Measurements from ENCODE around the gene LYRM4. TPM values are rescaled to one million over a fixed set of nuclear protein-coding genes. Genes with fewer than 3 reads are reported as not detected.

LYRM4 gene
- total RNA-seq, 1 donor from 2014 or later, result 34.4 TPM

DNA sequence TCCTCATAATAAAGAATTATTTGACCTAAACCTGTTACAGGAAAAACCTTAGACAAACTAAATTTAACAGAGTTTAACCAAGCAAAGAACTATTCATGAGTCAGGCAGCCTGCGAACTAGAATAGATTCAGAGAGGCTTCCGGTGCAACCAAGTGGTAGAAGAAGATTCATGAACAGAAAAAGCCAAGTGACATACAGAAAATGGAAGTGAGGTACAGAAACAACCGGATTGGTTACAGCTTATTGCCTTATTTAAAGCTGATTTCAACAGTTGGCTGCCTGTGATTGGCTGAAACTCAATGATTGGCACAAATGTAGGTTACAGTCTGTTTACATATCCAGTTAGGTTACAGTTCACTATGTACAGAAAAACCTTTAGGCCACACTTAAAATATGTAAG lies 165.5 kb downstream of the LYRM4 start:
- no peaks in the 10 kb centered on the region for H3K4me1 Mint-ChIP-seq (ENCODE audit: low read depth)
- TF ChIP-seq, protein P1, sequence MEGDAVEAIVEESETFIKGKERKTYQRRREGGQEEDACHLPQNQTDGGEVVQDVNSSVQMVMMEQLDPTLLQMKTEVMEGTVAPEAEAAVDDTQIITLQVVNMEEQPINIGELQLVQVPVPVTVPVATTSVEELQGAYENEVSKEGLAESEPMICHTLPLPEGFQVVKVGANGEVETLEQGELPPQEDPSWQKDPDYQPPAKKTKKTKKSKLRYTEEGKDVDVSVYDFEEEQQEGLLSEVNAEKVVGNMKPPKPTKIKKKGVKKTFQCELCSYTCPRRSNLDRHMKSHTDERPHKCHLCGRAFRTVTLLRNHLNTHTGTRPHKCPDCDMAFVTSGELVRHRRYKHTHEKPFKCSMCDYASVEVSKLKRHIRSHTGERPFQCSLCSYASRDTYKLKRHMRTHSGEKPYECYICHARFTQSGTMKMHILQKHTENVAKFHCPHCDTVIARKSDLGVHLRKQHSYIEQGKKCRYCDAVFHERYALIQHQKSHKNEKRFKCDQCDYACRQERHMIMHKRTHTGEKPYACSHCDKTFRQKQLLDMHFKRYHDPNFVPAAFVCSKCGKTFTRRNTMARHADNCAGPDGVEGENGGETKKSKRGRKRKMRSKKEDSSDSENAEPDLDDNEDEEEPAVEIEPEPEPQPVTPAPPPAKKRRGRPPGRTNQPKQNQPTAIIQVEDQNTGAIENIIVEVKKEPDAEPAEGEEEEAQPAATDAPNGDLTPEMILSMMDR (IDR thresholded peaks at IDR 0.05; ENCODE audit: unreplicated experiment), result no peak

DNA sequence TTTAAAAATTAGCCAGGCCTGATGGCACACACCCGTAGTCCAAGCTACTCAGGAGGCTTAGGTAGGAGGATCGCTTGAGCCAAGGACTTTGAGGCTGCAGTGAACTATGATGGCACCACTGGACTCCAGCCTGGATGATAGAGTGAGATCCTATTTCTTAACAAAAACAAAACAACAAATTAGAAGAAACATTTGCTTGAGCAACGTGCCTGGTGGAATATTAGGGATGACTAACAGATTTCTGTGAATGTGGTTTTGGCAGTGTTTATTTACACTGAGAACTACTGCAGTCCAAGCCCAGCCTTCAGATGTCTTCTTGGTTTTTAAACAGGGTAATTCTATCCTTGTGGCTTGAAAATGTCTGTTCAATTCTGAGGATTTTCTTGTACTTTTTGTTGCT lies 166.4 kb downstream of the LYRM4 start:
- no peak for DNase-seq (ENCODE audit: low spot score, unreplicated experiment)
- Mint-ChIP-seq H3K4me3 (ENCODE audit: low read depth) (no peak overlapping the region), H3K36me3 (ENCODE audit: insufficient read depth) (no peaks in the 10 kb centered on the region), H3K27ac (no peak overlapping the region), H3K4me1 (ENCODE audit: low read depth) (no peaks in the 10 kb centered on the region), H3K9me3 (ENCODE audit: low read depth) (no peaks in the 10 kb centered on the region), H3K27me3 (peaks cover 32% of the 10 kb centered on the region)
- TF ChIP-seq, protein P1 (IDR thresholded peaks at IDR 0.05; ENCODE audit: unreplicated experiment), result no peak

More for the DNA sequence above, 165.5 kb downstream of the LYRM4 start:
- H3K27ac Mint-ChIP-seq, result no peak overlapping the region
- H3K27me3 Mint-ChIP-seq, result peaks cover 24% of the 10 kb centered on the region
- H3K9me3 Mint-ChIP-seq (ENCODE audit: low read depth), result no peaks in the 10 kb centered on the region
- no peak overlapping the region for H3K4me3 Mint-ChIP-seq (ENCODE audit: low read depth)
- no peaks in the 10 kb centered on the region for H3K36me3 Mint-ChIP-seq (ENCODE audit: insufficient read depth)
- no peak for DNase-seq (ENCODE audit: low spot score, unreplicated experiment)

DNA sequence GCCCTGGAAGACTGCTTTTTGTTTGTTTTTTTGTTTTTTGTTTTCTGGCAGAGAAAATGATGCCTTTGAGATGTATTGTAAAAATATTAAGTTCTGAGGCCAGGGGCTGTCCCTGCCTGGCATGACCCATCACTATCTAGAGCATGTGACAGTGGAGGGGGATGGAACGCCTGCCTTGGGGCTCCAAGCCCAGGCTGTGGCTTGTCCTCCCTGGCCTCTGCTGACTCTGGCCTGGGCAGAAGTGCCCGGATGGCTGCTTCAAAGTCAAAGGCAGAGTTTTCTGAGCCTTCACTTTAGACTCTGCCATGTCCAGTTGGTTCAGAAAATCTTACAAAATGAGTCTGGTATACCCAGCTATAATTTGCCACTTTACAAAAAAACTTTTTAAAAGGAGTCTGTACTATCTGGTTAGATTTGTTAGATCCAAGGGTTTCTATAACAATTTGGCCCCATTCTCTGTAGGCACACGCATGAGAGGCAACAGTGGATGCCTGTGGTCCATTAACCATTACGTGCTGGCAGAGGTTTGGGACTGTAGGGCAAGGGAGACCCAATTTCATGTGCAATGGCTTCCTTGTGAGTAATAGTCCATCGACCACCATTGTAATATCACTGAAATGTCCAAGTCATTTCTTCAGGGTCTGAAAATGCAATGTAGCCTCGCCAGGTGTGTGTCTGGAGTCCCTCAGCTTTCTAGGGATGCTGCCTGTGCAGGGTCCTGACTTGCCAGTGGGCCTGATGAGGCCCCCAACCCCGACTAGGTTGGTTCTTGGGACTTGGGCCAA lies 167.3 kb downstream of the LYRM4 start:
- H3K9me3 Mint-ChIP-seq (ENCODE audit: low read depth), result no peaks in the 10 kb centered on the region
- DNase-seq (ENCODE audit: low spot score, unreplicated experiment), result no peak
- H3K36me3 Mint-ChIP-seq (ENCODE audit: insufficient read depth), result no peaks in the 10 kb centered on the region
- H3K27ac Mint-ChIP-seq, result no peak overlapping the region
- H3K27me3 Mint-ChIP-seq, result peaks cover 37% of the 10 kb centered on the region
- H3K4me1 Mint-ChIP-seq (ENCODE audit: low read depth), result no peaks in the 10 kb centered on the region
- TF ChIP-seq, protein P1 (IDR thresholded peaks at IDR 0.05; ENCODE audit: unreplicated experiment), result no peak
- H3K4me3 Mint-ChIP-seq (ENCODE audit: low read depth), result no peak overlapping the region

DNA sequence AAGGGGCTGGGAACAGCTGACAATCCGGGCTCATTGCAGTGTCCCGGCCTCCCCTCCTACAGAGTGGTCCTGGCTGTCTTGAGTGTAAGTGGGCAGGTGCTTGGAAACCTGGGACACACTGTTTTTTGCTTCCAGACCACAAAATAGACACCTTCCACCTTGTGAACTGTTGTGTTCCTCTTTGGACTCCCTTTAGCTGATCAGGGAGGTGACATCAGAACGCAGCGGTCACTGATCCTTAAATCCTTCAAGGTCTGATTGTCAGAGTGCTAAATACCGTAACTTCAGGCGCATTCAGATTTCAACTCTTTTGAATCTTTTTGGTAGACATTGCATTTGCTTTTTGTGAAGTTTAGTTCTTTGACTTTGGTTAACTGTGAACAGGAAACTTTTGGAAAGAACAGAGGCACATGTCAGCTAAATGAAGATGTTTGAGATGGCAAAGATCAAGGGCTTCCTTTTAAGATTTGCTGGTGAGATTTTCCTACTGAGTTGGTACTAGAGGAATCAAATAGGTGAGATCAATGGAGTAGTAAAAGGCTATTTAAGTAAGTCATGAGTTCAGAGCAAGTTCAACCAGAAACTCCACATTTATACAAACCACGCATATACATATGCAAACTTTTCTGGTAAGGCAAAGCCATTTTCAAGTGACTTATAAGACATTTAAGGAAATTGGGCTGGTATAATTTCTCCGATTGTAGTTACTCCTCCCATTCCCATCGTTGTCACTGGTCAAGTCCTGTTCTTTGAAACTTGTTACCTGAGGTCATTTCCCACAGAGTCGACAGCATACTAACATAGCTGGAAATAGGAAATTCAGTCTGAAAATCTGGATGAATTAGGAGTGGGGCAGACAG lies 169.3 kb downstream of the LYRM4 start:
- Mint-ChIP-seq H3K4me3 (ENCODE audit: low read depth) (no peak overlapping the region), H3K27me3 (peaks cover 51% of the 10 kb centered on the region), H3K36me3 (ENCODE audit: insufficient read depth) (no peaks in the 10 kb centered on the region), H3K9me3 (ENCODE audit: low read depth) (no peaks in the 10 kb centered on the region), H3K4me1 (ENCODE audit: low read depth) (no peaks in the 10 kb centered on the region), H3K27ac (no peak overlapping the region)
- TF ChIP-seq, protein P1 (IDR thresholded peaks at IDR 0.05; ENCODE audit: unreplicated experiment), result no peak
- no peak for DNase-seq (ENCODE audit: low spot score, unreplicated experiment)

DNA sequence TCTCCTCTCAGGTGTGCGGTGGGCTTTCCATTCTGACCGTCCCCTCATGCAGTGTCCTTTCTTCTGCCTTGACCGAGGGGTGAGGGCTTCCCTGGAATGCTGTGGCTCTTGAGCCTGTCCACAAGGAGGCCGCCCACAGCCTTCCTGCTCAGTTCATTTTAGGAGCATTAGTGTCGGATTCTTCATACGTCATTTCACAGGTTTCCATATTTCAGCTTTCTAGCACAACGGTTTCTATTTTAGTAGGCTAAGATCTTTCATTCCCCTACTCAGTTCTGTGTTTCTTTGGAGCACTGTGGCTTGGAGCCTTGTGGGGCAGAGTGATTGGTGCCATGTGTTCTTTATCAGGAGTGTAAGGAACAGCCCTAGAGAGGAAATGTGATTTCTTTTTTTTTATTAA lies 170.1 kb downstream of the LYRM4 start:
- TF ChIP-seq, protein P1 (IDR thresholded peaks at IDR 0.05; ENCODE audit: unreplicated experiment), result no peak
- no peak overlapping the region for H3K27ac Mint-ChIP-seq
- peaks cover 54% of the 10 kb centered on the region for H3K27me3 Mint-ChIP-seq
- H3K36me3 Mint-ChIP-seq (ENCODE audit: insufficient read depth), result no peaks in the 10 kb centered on the region
- H3K9me3 Mint-ChIP-seq (ENCODE audit: low read depth), result no peaks in the 10 kb centered on the region
- no peaks in the 10 kb centered on the region for H3K4me1 Mint-ChIP-seq (ENCODE audit: low read depth)
- H3K4me3 Mint-ChIP-seq (ENCODE audit: low read depth), result no peak overlapping the region
- no peak for DNase-seq (ENCODE audit: low spot score, unreplicated experiment)
